Measurements from ENCODE around the gene TPGS1. TPM values are rescaled to one million over a fixed set of nuclear protein-coding genes. Genes with fewer than 3 reads are reported as not detected.

The TPGS1 gene
- total RNA-seq, 1 donor from 2014 or later, result 10.8 TPM

DNA sequence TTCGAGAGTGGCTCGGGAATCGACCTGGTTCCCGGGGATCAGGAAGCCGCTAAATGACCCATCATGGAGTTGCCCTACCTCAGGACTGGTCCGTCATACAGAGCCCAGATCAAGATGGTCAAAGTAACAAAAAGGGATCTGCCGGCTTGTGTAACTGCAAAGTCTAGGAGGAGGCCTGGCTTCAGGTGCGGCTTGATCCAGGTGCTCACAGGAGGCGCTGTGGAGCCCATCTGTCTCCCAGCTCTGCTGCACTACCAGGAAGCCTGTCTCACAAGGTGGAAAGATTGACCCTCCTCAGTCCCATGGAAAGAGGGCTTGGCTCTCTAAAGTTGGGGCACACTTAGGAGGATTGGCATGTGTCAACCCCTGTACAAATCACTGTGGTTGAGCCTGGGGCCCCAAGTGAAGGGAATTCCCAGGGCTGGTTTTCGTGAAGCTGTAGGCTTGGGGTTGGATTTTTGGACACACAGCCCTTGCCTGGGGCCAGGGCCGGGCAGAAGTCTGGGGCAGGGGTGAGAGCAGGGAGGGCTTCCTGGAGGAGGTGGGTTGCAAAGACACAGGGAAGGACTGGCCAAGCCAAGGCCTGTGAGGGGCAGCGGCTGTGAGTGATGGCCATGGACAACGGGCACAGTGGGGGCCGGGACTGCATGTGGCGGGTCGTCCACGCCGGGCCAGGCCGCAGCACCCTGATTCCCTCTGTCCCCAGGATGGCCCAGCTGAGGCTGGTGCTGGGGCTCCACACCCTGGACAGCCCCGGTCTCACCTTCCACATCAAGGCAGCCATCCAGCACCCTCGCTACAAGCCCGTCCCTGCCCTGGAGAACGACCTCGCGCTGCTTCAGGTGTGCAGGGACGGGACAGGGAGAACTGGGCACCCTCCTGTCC is 40.8 kb downstream of the TPGS1 start:
- no peak for DNase-seq
- intact Hi-C loops (cut with DNase I), result no loop called here
- no peak for ATAC-seq (ENCODE audit: poor library complexity)

DNA sequence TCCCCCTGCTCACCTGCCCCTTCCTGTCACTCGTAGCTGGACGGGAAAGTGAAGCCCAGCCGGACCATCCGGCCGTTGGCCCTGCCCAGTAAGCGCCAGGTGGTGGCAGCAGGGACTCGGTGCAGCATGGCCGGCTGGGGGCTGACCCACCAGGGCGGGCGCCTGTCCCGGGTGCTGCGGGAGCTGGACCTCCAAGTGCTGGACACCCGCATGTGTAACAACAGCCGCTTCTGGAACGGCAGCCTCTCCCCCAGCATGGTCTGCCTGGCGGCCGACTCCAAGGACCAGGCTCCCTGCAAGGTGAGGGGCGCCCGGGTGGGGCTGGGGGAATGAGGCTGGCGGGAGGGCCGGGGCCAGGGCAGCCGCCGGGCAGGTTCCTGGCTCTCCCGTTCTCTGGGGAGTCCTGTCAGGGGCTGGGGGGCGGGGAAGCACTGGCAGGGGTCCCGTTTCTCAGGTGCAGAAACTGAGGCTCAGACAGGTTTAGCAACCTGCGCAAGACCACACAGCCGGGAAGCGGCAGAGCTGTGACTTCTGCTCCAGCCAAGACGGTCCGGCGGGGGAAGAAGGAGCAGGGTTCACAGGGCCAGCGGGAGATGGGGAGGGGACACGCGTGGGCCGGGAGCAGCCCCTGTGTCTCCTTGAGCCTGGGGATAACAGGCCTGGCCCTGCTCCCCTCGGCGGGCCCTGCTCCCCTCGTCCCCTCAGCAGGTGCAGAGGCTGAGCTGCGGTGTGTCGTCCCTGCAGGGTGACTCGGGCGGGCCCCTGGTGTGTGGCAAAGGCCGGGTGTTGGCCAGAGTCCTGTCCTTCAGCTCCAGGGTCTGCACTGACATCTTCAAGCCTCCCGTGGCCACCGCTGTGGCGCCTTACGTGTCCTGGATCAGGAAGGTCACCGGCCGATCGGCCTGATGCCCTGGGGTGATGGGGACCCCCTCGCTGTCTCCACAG is 41.9 kb downstream of the TPGS1 start:
- DNase-seq (no peak), ATAC-seq (ENCODE audit: poor library complexity) (no peak)
- intact Hi-C loops (cut with DNase I), result no loop called here

DNA sequence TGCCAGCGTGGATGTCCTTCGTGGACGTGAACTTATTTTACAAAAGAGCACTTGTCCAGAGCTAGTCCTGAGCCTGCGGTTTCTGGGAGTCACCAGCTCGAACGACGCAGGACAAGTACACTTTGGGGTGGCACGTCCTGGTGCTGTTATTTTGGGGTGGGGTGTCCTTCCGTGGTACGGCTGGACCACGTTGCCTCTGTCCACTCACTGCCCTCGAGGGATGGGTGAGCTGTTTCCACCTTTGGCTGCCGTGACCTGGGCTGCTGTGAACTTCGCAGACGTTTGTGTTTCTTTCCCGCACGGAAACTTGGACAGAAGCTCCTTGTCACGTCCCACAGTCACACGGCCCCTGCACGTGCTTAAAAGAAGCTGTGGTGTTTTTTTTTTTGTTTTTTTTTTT is 47.5 kb downstream of the TPGS1 start:
- ATAC-seq (ENCODE audit: poor library complexity) (no peak), DNase-seq (no peak)
- intact Hi-C loops (cut with DNase I), result no loop called here

DNA sequence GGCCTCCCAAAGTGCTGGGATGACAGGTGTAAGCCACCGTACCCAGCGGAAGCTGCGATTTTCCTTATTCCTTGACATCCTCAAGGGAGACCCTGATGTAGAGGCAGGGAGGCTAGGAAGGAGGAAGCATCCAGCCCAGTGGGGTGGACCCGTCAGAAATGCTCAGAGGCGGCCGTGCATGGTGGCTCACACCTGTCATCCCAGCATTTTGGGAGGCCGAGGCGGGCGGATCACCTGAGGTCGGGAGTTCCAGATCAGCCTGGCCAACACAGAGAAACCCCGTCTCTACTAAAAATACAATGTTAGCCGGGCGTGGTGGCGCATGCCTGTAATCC is 48.1 kb downstream of the TPGS1 start:
- ATAC-seq (ENCODE audit: poor library complexity), result no peak
- no peak for DNase-seq
- intact Hi-C loops (cut with DNase I), result no loop called here

DNA sequence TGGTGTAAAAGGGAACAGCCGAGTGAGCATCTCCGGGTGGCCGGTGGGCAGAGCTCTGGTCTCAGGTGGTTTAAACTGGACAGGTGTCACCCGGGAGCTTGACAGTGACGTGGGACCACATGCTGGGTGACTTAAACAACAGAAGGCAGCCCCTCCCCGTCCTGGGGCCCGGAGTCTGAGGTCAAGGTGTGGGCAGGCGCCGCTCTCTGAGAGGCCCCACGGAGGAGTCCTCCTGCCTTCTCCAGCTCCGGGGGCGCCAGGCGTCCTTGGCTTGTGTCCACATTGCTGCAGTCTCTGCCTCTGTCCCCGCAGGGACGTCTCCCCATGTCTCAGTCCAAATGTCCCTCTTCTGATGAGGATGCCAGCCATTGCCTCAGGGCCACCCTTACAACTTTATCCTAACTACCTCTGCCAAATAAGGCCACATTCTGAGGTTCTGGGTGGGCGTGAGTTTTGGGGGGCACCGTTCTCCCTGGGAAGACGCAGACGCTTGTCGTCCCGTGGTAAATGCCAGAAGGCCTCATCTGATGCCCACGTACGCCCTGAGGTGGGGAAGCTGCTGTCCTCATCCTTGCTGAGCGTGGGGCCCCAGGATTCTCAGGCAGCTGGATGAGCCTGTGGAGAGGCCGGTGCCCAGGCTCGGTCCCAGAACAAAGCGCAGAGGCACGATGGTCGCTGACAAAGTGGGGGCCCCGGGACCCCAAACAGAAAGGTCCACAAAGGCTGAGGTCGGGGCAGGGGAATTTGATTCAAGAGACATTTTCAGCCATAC is 49.5 kb downstream of the TPGS1 start:
- DNase-seq (no peak), ATAC-seq (ENCODE audit: poor library complexity) (peak; percentile 5)
- intact Hi-C loops (cut with DNase I), result no loop called here

DNA sequence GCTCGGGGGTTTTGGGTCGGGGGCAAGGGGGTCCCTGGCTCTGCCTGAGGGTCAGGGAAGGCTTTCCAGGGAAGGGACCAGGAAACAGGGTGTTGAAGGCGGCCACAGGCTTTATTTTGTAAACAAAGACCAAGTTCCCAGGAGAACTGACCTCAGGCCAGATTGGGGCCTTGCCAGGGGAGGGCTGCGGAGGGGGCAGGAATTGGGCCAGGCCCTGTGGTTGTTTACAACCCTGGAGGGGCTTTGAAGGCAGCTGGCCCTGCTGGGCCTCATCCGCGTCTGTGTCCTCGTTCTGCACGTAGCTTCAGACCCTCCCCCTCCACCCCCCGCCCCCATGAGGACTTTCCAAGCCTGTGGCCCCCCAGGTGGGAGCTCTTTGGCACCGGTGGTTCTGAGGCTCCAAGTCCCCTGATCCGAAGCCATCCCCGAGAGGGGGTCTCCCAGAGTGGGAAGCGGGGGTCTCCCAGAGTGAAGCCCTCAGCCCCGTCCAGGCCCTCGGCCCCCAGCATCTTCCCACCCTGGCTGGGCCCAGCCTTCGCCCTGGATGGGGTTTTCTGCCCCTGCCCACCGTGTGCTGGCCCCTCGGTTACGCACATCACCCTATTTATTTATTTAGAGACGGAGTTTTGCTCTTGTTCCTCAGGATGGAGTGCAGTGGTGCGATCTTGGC is 51.6 kb downstream of the TPGS1 start:
- intact Hi-C loops (cut with DNase I), result no loop called here
- DNase-seq (peak; percentile 74), ATAC-seq (ENCODE audit: poor library complexity) (peak; percentile 68)

DNA sequence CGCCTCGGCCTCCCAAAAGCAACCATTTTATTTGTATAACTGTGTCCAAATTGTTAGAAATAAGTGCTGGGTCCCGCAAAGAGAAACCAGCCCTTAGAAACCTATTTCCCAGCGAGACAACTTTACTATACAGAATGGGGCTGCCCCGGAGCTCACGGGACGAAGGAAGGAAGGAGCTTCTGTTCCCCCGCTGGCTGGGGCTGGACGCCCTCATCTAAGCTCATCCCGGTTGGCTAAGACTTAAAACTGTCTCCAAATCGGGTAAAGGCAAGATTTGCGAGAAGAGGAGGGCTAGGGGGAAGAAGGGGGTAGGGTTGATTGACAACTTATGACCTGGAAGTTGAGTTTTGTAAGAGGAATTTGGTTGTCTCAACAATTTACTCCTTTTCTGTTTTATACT is 52.8 kb downstream of the TPGS1 start:
- intact Hi-C loops (cut with DNase I), result no loop called here
- DNase-seq, result no peak
- no peak for ATAC-seq (ENCODE audit: poor library complexity)

DNA sequence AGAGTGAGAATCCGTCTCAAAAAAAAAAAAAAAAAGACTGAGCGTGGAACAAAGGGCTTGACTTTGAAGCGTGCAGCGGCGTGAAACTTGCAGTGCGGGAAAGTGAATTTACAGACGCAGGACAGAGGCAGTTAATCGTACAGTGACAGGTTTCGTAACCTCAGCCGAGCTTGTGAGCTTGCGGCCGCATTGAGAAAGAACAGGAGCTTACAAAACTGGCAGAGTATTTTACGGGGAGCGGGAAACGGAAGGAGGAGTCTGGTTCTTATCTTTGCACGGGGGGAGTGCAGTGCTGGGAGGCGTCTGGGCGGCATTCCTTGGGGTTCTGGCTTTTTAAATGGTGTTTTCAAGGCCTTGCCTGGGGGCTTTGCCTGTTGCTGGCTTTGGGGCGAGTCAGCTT is 59.1 kb downstream of the TPGS1 start:
- intact Hi-C loops (cut with DNase I), result no loop called here
- DNase-seq (peak; percentile 67), ATAC-seq (ENCODE audit: poor library complexity) (peak; percentile 72)

DNA sequence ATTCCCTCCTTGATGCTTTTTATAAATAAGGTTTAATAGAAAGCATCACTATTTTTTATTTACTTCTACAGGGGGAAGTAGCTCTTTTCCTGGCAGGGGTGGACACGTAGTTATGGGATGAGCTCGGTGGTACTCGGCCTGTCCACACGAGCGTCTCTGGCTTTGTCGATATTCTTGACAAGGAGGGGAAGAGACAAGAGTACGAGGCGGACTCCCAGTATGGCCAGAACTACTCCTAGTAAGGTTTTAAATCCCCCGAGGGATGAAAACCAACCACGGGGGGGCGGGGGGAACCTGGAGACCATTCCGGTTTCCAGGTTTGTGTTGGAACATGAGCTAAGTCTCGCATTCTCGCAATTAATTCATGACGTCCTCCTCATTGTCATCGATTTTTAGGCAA is 59.5 kb downstream of the TPGS1 start:
- intact Hi-C loops (cut with DNase I), result no loop called here
- no peak for ATAC-seq (ENCODE audit: poor library complexity)
- no peak for DNase-seq

DNA sequence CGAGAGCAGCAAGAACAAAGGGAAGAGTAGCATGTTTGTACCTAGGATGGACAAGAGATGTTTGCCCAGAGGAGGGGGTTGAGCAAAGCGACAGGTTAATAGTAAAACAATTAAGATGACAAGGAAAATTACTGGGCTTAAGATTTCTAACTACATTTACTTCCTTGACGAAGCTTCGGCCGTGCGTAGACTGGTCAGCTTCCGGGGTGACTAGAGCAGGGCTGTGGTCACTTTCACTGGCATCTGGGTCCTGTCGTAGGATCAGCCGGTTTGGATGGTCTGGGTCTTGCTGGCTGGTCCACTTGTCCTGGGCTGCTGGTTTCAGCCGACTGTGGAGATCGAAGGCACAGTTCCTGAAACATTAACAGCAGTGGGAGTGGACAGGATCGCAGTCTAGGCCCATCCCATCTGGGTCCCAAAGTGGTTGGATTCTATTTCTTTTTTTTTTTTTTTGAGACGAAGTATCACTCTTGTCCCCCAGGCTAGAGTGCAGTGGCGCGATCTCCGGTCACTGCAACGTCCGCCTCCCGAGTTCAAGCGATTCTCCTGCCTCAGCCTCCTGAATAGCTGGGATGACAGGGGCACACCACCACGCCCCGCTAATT is 60.1 kb downstream of the TPGS1 start:
- ATAC-seq (ENCODE audit: poor library complexity) (no peak), DNase-seq (no peak)

More for the DNA sequence above, 60.1 kb downstream of the TPGS1 start:
- intact Hi-C loops (cut with DNase I), result no loop called here

Other genes starting within 250 kb of the TPGS1 start
- 0.56 TPM for gene PLPP2, start 216.1 kb upstream of the TPGS1 start, total RNA-seq
- 18.3 TPM for gene MIER2, start 162.7 kb upstream of the TPGS1 start, total RNA-seq
- 1.7 TPM for gene C2CD4C, start 98.3 kb upstream of the TPGS1 start, total RNA-seq
- 8.8 TPM for gene SHC2, start 46.5 kb upstream of the TPGS1 start, total RNA-seq
- gene MADCAM1, start 11.0 kb upstream of the TPGS1 start, total RNA-seq, result 0.24 TPM
- gene CDC34, start 24.3 kb downstream of the TPGS1 start, total RNA-seq, result 86.3 TPM
- gene GZMM, start 36.6 kb downstream of the TPGS1 start, total RNA-seq, result 0.32 TPM
- 1,928 TPM for gene BSG, start 65.1 kb downstream of the TPGS1 start, total RNA-seq
- gene HCN2, start 82.4 kb downstream of the TPGS1 start, total RNA-seq, result 4.1 TPM
- 54.5 TPM for gene POLRMT, start 126.0 kb downstream of the TPGS1 start, total RNA-seq
- gene FGF22, start 132.4 kb downstream of the TPGS1 start, total RNA-seq, result not detected
- gene RNF126, start 155.7 kb downstream of the TPGS1 start, total RNA-seq, result 21.2 TPM
- 27.4 TPM for gene FSTL3, start 168.9 kb downstream of the TPGS1 start, total RNA-seq
- gene PRSS57, start 188.0 kb downstream of the TPGS1 start, total RNA-seq, result not detected
- 32.9 TPM for gene PALM, start 201.4 kb downstream of the TPGS1 start, total RNA-seq
- not detected for gene MISP, start 243.6 kb downstream of the TPGS1 start, total RNA-seq

Measured in Right ventricle myocardium superior (tissue), 1 donor.